GM21526 (cell line): Measurements from ENCODE around the gene TMPRSS4.
"Not testable (repeated sequence)": the region's sequence is repeated elsewhere in the genome, so short reads cannot be mapped to it uniquely, and the experiment has no call there.

Experiments
- ATAC-seq: cut with Tn5 transposase; IDR thresholded peaks from one replicate; pipeline ENCODE4 v1.9.1; 2021; ENCODE audit warnings: moderate library complexity; ENCODE audit not compliant: unreplicated experiment, low FRiP score

The TMPRSS4 gene

GRCh38 chr11:118055966-118056365 lies 20.9 kb upstream of the TMPRSS4 start:
- ATAC-seq, result no peak

GRCh38 chr11:118056806-118057205 lies 20.1 kb upstream of the TMPRSS4 start:
- no peak for ATAC-seq

GRCh38 chr11:118057251-118058145 lies 19.4 kb upstream of the TMPRSS4 start:
- ATAC-seq, result no peak

- ATAC-seq, result no peak
Observed at GRCh38 chr11:118058311-118059245, 18.3 kb upstream of the TMPRSS4 start.

- ATAC-seq, result no peak
Observed at GRCh38 chr11:118059246-118059940, 17.5 kb upstream of the TMPRSS4 start.

- ATAC-seq, result no peak
Observed at GRCh38 chr11:118060081-118060661, 16.7 kb upstream of the TMPRSS4 start.

- no peak for ATAC-seq
Observed at GRCh38 chr11:118060869-118061268, 16.0 kb upstream of the TMPRSS4 start.

- ATAC-seq, result no peak
Observed at GRCh38 chr11:118061586-118062125, 15.2 kb upstream of the TMPRSS4 start.

GRCh38 chr11:118062181-118062580 lies 14.7 kb upstream of the TMPRSS4 start:
- ATAC-seq, result not testable (repeated sequence)

GRCh38 chr11:118062631-118063030 lies 14.2 kb upstream of the TMPRSS4 start:
- not testable (repeated sequence) for ATAC-seq

- no peak for ATAC-seq
Observed at GRCh38 chr11:118064956-118065355, 11.9 kb upstream of the TMPRSS4 start.

GRCh38 chr11:118065384-118065783 lies 11.5 kb upstream of the TMPRSS4 start:
- ATAC-seq, result no peak

GRCh38 chr11:118067006-118067405 lies 9.9 kb upstream of the TMPRSS4 start:
- ATAC-seq, result no peak

- ATAC-seq, result no peak
Observed at GRCh38 chr11:118068206-118068944, 8.5 kb upstream of the TMPRSS4 start.

GRCh38 chr11:118068945-118069612 lies 7.8 kb upstream of the TMPRSS4 start:
- ATAC-seq, result no peak

GRCh38 chr11:118071416-118072030 lies 5.4 kb upstream of the TMPRSS4 start:
- ATAC-seq, result no peak

GRCh38 chr11:118073554-118073953 lies 3.3 kb upstream of the TMPRSS4 start:
- ATAC-seq, result no peak

GRCh38 chr11:118074091-118074685 lies 2.7 kb upstream of the TMPRSS4 start:
- no peak for ATAC-seq
